Measurements from ENCODE around the gene SMARCA2. TPM values are rescaled to one million over a fixed set of nuclear protein-coding genes. Genes with fewer than 3 reads are reported as not detected.

SMARCA2 gene
- polyA plus RNA-seq (ENCODE audit: insufficient read length in 10 of 10) = 100 to 1,000 TPM in 7 of 10 donors, 10 to 100 TPM in 3; 89.7 to 134 (median 105) TPM
- long read RNA-seq, donor 1, full-length matches to known transcripts = 8 of 8 reads
- long read RNA-seq, donor 1, partial matches to known transcripts = 0 of 8 reads
- long read RNA-seq, donor 1, other reads (novel, unspliced or antisense) = 0 of 8 reads
- long read RNA-seq, donor 2, full-length matches to known transcripts = 6 of 6 reads
- long read RNA-seq, donor 2, partial matches to known transcripts = 0 of 6 reads
- long read RNA-seq, donor 2, other reads (novel, unspliced or antisense) = 0 of 6 reads
- long read RNA-seq, donor 3 = 0 reads
- long read RNA-seq, donor 4, full-length matches to known transcripts = 3 of 8 reads
- long read RNA-seq, donor 4, partial matches to known transcripts = 5 of 8 reads
- long read RNA-seq, donor 4, other reads (novel, unspliced or antisense) = 0 of 8 reads
- long read RNA-seq, donor 5, full-length matches to known transcripts = 21 of 21 reads
- long read RNA-seq, donor 5, partial matches to known transcripts = 0 of 21 reads
- long read RNA-seq, donor 5, other reads (novel, unspliced or antisense) = 0 of 21 reads
- long read RNA-seq, donor 6, full-length matches to known transcripts = 4 of 16 reads
- long read RNA-seq, donor 6, partial matches to known transcripts = 12 of 16 reads
- long read RNA-seq, donor 6, other reads (novel, unspliced or antisense) = 0 of 16 reads
- long read RNA-seq, donor 7, full-length matches to known transcripts = 6 of 11 reads
- long read RNA-seq, donor 7, partial matches to known transcripts = 5 of 11 reads
- long read RNA-seq, donor 7, other reads (novel, unspliced or antisense) = 0 of 11 reads
- long read RNA-seq, donor 8, full-length matches to known transcripts = 7 of 15 reads
- long read RNA-seq, donor 8, partial matches to known transcripts = 8 of 15 reads
- long read RNA-seq, donor 8, other reads (novel, unspliced or antisense) = 0 of 15 reads
- long read RNA-seq, donor 9, full-length matches to known transcripts = 3 of 3 reads
- long read RNA-seq, donor 9, partial matches to known transcripts = 0 of 3 reads
- long read RNA-seq, donor 9, other reads (novel, unspliced or antisense) = 0 of 3 reads

DNA sequence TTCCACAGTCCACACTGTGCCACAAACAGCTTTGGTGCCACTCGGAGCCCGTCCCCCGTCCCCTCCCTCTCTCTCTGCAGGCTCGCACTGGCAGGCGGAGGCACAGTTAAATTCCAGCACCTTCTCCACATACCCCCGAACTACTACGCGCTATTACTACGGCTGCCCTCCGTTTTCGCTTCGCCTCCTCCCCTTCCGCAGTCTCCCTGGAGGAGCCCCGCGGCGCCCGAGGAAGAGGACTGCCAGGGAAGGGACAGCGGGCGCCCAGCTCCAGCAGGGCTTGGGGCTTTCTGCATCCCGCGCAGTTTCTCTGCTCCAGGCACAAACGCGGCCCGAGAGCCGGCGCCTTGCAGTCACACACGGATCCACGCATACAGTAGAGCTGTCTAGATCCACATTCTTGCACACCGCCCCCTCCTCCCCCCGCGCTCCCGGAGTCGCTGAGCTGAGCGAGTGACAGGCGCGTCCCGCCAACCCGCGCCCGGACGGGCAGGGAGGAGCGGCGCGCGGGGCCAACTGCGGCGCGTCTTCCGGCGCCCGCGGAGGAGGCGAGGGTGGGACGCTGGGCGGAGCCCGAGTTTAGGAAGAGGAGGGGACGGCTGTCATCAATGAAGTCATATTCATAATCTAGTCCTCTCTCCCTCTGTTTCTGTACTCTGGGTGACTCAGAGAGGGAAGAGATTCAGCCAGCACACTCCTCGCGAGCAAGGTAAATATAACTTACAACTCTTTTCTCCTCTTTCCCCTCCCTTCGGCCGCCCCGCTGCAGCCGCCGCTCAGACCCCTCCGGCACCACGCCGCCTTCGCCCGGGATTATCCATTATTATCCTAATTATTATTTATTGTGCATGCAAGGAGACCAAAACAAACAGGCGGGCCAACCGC lies at the start of gene SMARCA2:
Gene SMARCA2 (plus strand): TSS at position 652 of the 885 bp plus-strand sequence. CDS start 13,676 bp downstream, outside the sequence.
- peak; percentile 99 to 100 (median 99) for DNase-seq

- DNase-seq = no peak
Observed at GRCh38 chr9:1966725-1967366, 48.3 kb upstream of the SMARCA2 start.

DNA sequence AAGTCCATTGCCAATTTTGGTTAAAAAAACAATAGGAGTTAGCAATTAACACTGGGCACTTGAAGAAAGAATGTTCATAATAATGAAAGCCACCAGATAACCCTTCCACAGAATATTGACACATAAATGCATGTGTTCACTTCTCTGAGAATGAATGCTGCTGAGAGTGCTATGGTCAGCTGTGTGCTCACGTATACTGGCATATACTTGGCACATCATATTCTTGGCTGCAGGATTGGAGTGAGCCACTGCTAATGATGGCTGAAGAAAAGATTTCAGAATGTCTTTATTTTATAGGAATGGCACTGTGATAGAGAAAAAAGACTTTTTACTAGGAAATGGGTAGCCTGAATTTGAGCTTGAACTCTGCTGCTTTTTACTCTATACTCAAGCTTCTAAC lies 46.0 kb upstream of the SMARCA2 start:
- DNase-seq = no peak

DNA sequence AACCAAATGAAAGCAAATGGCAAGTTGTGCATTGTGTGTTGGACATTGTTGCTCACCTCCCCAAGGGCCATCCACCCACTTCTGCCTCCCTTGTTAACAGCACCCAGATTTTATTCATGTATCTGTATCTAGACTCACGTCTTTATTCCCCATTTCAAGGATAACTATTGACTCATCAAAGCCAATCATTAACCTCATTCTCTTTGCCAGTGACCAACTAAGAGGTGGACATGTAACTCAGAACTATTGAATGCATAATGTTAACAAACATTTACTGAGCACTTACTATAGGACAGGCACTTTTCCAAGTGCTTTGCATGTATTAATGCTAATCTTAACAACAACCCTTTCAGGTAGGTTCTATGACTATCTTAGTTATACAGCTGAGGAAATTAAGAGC lies 45.2 kb upstream of the SMARCA2 start:
- DNase-seq = no peak

- DNase-seq = no peak
Observed at GRCh38 chr9:1972672-1973071, 42.5 kb upstream of the SMARCA2 start.

GRCh38 chr9:1977026-1977425 lies 38.1 kb upstream of the SMARCA2 start:
- DNase-seq = no peak

GRCh38 chr9:1978941-1979340 lies 36.2 kb upstream of the SMARCA2 start:
- DNase-seq = peak in 2 of 3 donors; percentile 20 to 44

GRCh38 chr9:1979741-1980367 lies 35.3 kb upstream of the SMARCA2 start:
- DNase-seq = peak; percentile 68 to 83 (median 80)

DNA sequence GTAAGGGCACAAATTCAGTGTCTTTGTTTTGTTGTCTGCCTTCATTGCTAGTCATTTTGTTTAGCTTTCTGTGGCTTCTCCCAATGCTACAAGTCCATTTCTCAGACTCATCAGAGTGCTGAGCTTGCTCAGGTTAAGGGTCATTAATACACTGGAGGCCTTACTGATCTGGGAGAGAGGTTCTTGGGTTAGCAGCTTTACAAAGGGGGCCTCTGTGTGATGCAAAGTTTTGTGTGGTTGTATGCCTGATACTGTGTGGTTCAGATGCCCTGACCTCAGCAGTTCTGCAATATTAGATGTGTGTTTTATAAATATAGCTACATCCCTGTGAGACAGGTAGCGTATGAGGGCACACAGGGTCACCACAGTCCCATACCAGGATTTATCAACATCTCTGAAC lies 34.8 kb upstream of the SMARCA2 start:
- no peak for DNase-seq

GRCh38 chr9:1982074-1982473 lies 33.1 kb upstream of the SMARCA2 start:
- DNase-seq = no peak

GRCh38 chr9:1986341-1986740 lies 28.8 kb upstream of the SMARCA2 start:
- DNase-seq = no peak

- DNase-seq = no peak
Observed at GRCh38 chr9:1989500-1989899, 25.6 kb upstream of the SMARCA2 start.

DNA sequence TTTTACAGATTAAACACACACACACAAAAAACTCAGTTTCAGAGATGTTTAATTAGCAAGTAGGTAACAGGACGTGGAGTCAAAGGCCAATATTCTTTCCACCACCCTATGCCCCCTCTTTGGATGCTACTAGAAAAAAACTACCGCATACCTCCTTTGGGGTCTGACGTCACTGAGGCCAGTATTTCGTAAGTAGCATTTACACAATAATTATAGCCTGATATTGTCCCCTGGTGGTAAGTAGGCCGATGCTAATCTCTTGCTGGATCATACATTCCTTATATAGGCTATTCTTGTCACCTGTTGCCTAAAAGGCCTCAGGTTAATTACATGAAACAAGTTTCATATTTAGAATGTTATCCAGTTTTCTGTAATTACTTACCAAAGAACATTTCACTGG lies 21.0 kb upstream of the SMARCA2 start:
- DNase-seq = no peak

DNA sequence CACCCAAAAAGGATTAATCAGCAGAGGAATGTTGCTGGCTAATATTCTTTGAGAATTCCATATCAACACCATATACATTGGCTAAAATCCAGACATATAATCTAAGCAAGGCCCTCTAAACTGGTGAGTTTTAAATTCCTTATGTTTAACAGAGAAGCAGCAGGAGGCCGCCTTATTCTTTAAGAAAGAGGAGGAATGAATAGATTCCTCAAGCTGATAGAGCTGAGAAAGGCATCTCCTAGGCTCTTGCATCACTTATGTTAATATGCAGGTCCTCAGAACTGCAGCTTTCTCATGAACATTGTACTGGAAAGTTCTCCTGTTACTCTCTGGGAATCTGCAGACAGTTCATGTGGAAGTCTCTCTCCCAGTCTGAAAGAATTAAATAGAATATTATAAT lies 20.1 kb upstream of the SMARCA2 start:
- DNase-seq = peak in 1 of 3 donors; percentile 38

DNA sequence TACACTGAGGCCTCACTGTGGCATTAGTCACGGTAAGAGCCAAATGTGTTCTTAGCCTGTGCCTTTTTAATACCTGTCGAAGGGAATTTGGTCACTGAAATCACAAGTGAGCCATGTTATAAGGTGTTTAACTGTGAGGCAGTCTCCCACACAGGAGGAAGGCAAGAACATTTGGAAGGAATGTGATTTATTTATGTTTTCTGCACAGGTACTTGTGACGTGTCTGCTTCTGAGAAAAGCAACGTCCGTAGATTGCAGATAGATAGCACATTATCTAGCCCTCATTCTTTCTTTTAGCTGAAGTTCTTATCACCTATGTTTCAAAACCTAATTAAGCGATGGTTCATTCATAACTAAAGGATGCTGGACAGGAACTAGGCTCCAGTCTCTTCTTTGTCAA lies 19.0 kb upstream of the SMARCA2 start:
- DNase-seq = no peak

DNA sequence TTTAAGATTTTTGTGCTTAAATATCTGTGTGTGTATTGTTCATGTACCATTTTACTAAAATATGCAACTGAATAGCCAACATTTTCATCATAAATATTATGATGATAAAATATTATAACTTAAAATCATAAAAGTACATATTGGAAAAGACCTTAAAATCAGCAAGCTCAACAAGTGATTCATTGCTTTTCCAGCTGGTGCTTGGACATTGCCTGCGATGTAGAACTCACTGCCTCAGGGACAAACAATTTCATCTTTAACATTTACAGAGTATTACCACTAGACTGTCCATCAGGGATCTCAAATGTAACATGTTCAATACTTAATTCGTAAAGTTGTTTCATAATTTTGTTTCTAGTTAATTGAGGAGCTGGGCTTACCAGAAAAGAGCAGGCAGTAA lies 17.5 kb upstream of the SMARCA2 start:
- DNase-seq = no peak

GRCh38 chr9:1998111-1998510 lies 17.0 kb upstream of the SMARCA2 start:
- DNase-seq = no peak

- no peak for DNase-seq
Observed at GRCh38 chr9:2000314-2000713, 14.8 kb upstream of the SMARCA2 start.

GRCh38 chr9:2008372-2008771 lies 6.8 kb upstream of the SMARCA2 start:
- no peak for DNase-seq

DNA sequence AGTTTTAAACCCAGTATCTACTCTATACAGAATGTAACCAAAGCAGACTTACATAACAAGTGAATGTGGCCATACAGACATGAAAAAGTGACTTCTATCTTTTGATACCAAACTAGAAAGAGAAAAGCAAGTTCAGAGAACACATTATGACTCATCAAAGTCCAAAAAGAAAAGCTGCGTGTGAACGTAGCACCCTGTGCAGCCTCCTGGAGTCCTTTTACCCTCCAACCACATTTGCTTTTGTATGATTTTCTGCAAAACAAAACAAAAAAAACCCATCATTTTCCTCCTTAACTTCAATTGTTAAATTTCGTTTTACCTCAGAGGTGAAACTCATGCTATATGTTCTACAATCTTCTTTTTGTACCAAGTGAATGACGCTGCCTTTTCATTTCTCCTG lies 2.8 kb upstream of the SMARCA2 start:
- DNase-seq = no peak

All from muscle of back (tissue), 13 donors.